H9 (cell line): ENCODE results near the gene GRK1. TPM values are rescaled to one million over a fixed set of nuclear protein-coding genes. Genes with fewer than 3 reads are reported as not detected.

ENCODE experiments used
- DNase-seq: peaks from one replicate; pipeline ENCODE4 v3.0.0-alpha.2; 2017
- H2AFZ ChIP-seq: one replicate; pipeline ENCODE4 v1.6.1; 2013; ENCODE audit warnings: mild to moderate bottlenecking, low read length, control low read depth, moderate library complexity
- H2AK5ac ChIP-seq: 2 replicates; pipeline ENCODE4 v1.6.1; 2013; ENCODE audit warnings: low read length, control low read depth, mixed read lengths; ENCODE audit not compliant: insufficient read length
- H2BK120ac ChIP-seq: one replicate; pipeline ENCODE4 v1.6.1; 2013; ENCODE audit warnings: low read depth, mild to moderate bottlenecking, low read length, control low read depth, inconsistent platforms; ENCODE audit not compliant: poor library complexity, severe bottlenecking
- H2BK12ac ChIP-seq: 2 replicates; pipeline ENCODE4 v1.6.1; 2013; ENCODE audit warnings: low read length, control low read depth, mixed read lengths, low read depth; ENCODE audit not compliant: insufficient read length
- H2BK15ac ChIP-seq: 2 replicates; pipeline ENCODE4 v1.6.1; 2013; ENCODE audit warnings: low read depth, low read length, control low read depth
- H2BK20ac ChIP-seq: one replicate; pipeline ENCODE4 v1.6.1; 2013; ENCODE audit warnings: low read depth, mild to moderate bottlenecking, low read length, control low read depth, inconsistent platforms; ENCODE audit not compliant: poor library complexity, severe bottlenecking
- H2BK5ac ChIP-seq: 2 replicates; pipeline ENCODE4 v1.6.1; 2013; ENCODE audit warnings: low read length, control low read depth, mixed read lengths; ENCODE audit not compliant: insufficient read length
- H3K14ac ChIP-seq: 2 replicates; pipeline ENCODE4 v1.6.1; 2013; ENCODE audit warnings: low read length, control low read depth; ENCODE audit not compliant: insufficient read depth
- H3K18ac ChIP-seq: 2 replicates; pipeline ENCODE4 v1.6.1; 2013; ENCODE audit warnings: low read depth, mild to moderate bottlenecking, mixed read lengths, low read length, control low read depth; ENCODE audit not compliant: insufficient read length
- H3K23ac ChIP-seq: 2 replicates; pipeline ENCODE4 v1.6.1; 2013; ENCODE audit warnings: low read length, control low read depth, mixed read lengths, low read depth; ENCODE audit not compliant: insufficient read length
- H3K23me2 ChIP-seq: 2 replicates; pipeline ENCODE4 v1.6.1; 2013; ENCODE audit warnings: low read depth, mild to moderate bottlenecking, mixed read lengths, low read length, control low read depth; ENCODE audit not compliant: insufficient read length, poor library complexity, severe bottlenecking
- H3K27ac ChIP-seq: 2 replicates; pipeline ENCODE4 v1.5.1; 2013; ENCODE audit warnings: low read length, control low read depth, mixed read lengths, low read depth; ENCODE audit not compliant: insufficient read length
- H3K27me3 ChIP-seq: 2 replicates; pipeline ENCODE4 v1.6.1; 2013; ENCODE audit warnings: low read length, control low read depth, inconsistent platforms; ENCODE audit not compliant: insufficient read depth
- H3K4ac ChIP-seq: 2 replicates; pipeline ENCODE4 v1.6.1; 2013; ENCODE audit warnings: low read depth, mild to moderate bottlenecking, control low read depth, inconsistent platforms, low read length, moderate library complexity
- H3K4me1 ChIP-seq: 2 replicates; pipeline ENCODE4 v1.6.1; 2013; ENCODE audit warnings: low read length, control low read depth, inconsistent platforms; ENCODE audit not compliant: insufficient read depth
- H3K4me2 ChIP-seq: 2 replicates; pipeline ENCODE4 v1.6.1; 2013; ENCODE audit warnings: low read length, control low read depth, mixed read lengths; ENCODE audit not compliant: insufficient read length, insufficient read depth
- H3K56ac ChIP-seq: 2 replicates; pipeline ENCODE4 v1.6.1; 2013; ENCODE audit warnings: low read depth, mild to moderate bottlenecking, mixed read lengths, low read length, control low read depth; ENCODE audit not compliant: insufficient read length
- H3K79me1 ChIP-seq: 2 replicates; pipeline ENCODE4 v1.6.1; 2013; ENCODE audit warnings: low read depth, mild to moderate bottlenecking, moderate library complexity, low read length, control low read depth, inconsistent platforms; ENCODE audit not compliant: insufficient read depth, poor library complexity, severe bottlenecking
- H3K79me2 ChIP-seq: 2 replicates; pipeline ENCODE4 v1.6.1; 2013; ENCODE audit warnings: low read length, control low read depth, inconsistent platforms; ENCODE audit not compliant: insufficient read depth
- H3K9ac ChIP-seq: 2 replicates; pipeline ENCODE4 v1.6.1; 2013; ENCODE audit warnings: low read length, control low read depth, mixed read lengths; ENCODE audit not compliant: insufficient read length; ENCODE audit errors: extremely low read depth
- H3K9me3 ChIP-seq: one replicate; pipeline ENCODE4 v1.6.1; 2013; ENCODE audit warnings: low read depth, low read length, inconsistent platforms; ENCODE audit not compliant: control insufficient read depth
- H3T11ph ChIP-seq: one replicate; pipeline ENCODE4 v1.6.1; 2013; ENCODE audit warnings: mild to moderate bottlenecking, low read length, control low read depth, inconsistent platforms
- H4K20me1 ChIP-seq: one replicate; pipeline ENCODE4 v1.6.1; 2013; ENCODE audit not compliant: control insufficient read depth, insufficient read length, insufficient read depth
- H4K5ac ChIP-seq: 2 replicates; pipeline ENCODE4 v1.6.1; 2013; ENCODE audit warnings: low read depth, mild to moderate bottlenecking, mixed read lengths, low read length, control low read depth; ENCODE audit not compliant: insufficient read length
- H4K8ac ChIP-seq: replicated peaks from 2 replicates; pipeline ENCODE4 v1.6.1; 2013; ENCODE audit warnings: low read length, control low read depth, mixed read lengths, low read depth; ENCODE audit not compliant: insufficient read length
- H4K91ac ChIP-seq: 2 replicates; pipeline ENCODE4 v1.6.1; 2013; ENCODE audit warnings: low read depth, mild to moderate bottlenecking, moderate library complexity, mixed read lengths, low read length, control low read depth; ENCODE audit not compliant: insufficient read length
- H3K27ac Mint-ChIP-seq, 3 experiments: 2 replicates in 2 of 3; 3 replicates in 1 of 3; pipeline ENCODE4 v1.8.0; 2020 to 2021; ENCODE audit warnings: mixed read lengths in 3 of 3, mild to moderate bottlenecking in 1 of 3, moderate library complexity in 1 of 3
- H3K27me3 Mint-ChIP-seq: 2 replicates; pipeline ENCODE4 v1.8.0; 2021; ENCODE audit warnings: low read depth, mild to moderate bottlenecking, moderate library complexity, mixed read lengths
- H3K36me3 Mint-ChIP-seq, 3 experiments: 2 replicates in 2 of 3; 3 replicates in 1 of 3; pipeline ENCODE4 v1.8.0; 2020 to 2021; ENCODE audit warnings: low read depth in 3 of 3, mixed read lengths in 3 of 3; ENCODE audit not compliant: insufficient read depth in 1 of 3
- H3K4me1 Mint-ChIP-seq, 2 experiments: 2 replicates each; pipeline ENCODE4 v1.8.0; 2020; ENCODE audit warnings: mixed read lengths in 2 of 2
- H3K4me3 Mint-ChIP-seq, 2 experiments: 2 replicates in 1 of 2; 3 replicates in 1 of 2; pipeline ENCODE4 v1.8.0; 2020 to 2021; ENCODE audit warnings: mild to moderate bottlenecking in 2 of 2, mixed read lengths in 2 of 2, moderate library complexity in 1 of 2
- H3K9me3 Mint-ChIP-seq, 2 experiments: 2 replicates in 1 of 2; 3 replicates in 1 of 2; pipeline ENCODE4 v1.8.0; 2020; ENCODE audit warnings: mild to moderate bottlenecking in 2 of 2, mixed read lengths in 2 of 2, moderate library complexity in 1 of 2
- WGBS: extraction: QIAGEN DNeasy Blood & Tissue Kit; methylation state at CpG from one replicate; pipeline ENCODE4 v1.1.7; 2013; ENCODE audit warnings: missing lambda C conversion rate, low lambda C conversion rate, mixed read lengths; ENCODE audit not compliant: insufficient read length; ENCODE audit errors: extremely low coverage; 5-methylcytosine and 5-hydroxymethylcytosine counted together
- total RNA-seq: library from RNA; stranded (reverse); gene quantifications from 2 replicates; pipeline ENCODE4 v1.2.1, GENCODE V29; 2021
- TF ChIP-seq, protein P1 (sequence below): fragments of 200-600 bp; sonication (generic); conservative IDR thresholded peaks from 3 replicates; pipeline ENCODE4 v1.8.0; 2021; ENCODE audit warnings: antibody characterized with exemption, mild to moderate bottlenecking

The GRK1 gene
- total RNA-seq, 1 experiment from 2014 or later: 0.31 TPM

DNA sequence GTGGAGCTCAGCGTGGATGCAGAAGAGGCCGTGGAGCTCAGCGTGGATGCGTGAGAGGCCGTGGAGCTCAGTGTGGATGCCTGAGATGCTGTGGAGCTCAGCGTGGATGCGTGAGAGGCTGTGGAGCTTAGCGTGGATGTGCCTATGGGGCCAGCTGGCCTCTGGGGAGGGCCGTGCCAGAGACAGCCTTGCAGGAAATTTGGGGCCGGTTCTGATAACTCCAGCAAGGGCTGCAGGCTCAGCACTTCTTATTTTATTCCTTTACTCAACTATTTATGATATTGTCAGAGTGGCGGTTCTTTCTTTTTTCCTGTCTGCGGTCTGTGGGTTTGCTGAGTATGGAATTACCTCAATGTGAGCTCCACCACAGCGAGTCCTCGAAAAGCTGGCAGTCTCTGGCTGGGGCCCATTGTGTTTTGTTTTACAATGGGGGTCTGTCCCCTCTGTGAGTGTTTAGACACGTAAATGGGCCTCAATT is 74.2 kb downstream of the GRK1 start:
- H3K9ac ChIP-seq: no peak overlapping the region
- H3K79me2 ChIP-seq: no peaks in the 10 kb centered on the region
- no peak overlapping the region for H2AK5ac ChIP-seq
- no peak overlapping the region for H2BK20ac ChIP-seq
- H3T11ph ChIP-seq: no peak overlapping the region
- Mint-ChIP-seq H3K27ac (no peak overlapping the region; a peak in 1 of 7 replicates), H3K4me3 (no peak overlapping the region), H3K9me3 (no peaks in the 10 kb centered on the region; a peak in 2 of 5 replicates), H3K4me1 (peaks cover 16 to 35% of the 10 kb centered on the region in 2 experiments), H3K27me3 (peaks cover 4% of the 10 kb centered on the region), H3K36me3 (no peaks in the 10 kb centered on the region)
- no peak overlapping the region for H2BK120ac ChIP-seq
- H4K91ac ChIP-seq: no peak overlapping the region
- no peaks in the 10 kb centered on the region for H4K20me1 ChIP-seq
- H3K27ac ChIP-seq: no peak overlapping the region
- no peak overlapping the region for H3K4me2 ChIP-seq
- H4K5ac ChIP-seq: no peak overlapping the region
- no peak overlapping the region for H3K4ac ChIP-seq
- H4K8ac ChIP-seq: no peak overlapping the region
- H2BK15ac ChIP-seq: no peak overlapping the region
- H2BK5ac ChIP-seq: no peak overlapping the region
- no peak overlapping the region; the same call in 1 of the 2 replicates for H3K14ac ChIP-seq
- no peak overlapping the region for H3K23ac ChIP-seq
- H3K27me3 ChIP-seq: no peaks in the 10 kb centered on the region
- no peak overlapping the region for H2AFZ ChIP-seq
- TF ChIP-seq, protein P1, sequence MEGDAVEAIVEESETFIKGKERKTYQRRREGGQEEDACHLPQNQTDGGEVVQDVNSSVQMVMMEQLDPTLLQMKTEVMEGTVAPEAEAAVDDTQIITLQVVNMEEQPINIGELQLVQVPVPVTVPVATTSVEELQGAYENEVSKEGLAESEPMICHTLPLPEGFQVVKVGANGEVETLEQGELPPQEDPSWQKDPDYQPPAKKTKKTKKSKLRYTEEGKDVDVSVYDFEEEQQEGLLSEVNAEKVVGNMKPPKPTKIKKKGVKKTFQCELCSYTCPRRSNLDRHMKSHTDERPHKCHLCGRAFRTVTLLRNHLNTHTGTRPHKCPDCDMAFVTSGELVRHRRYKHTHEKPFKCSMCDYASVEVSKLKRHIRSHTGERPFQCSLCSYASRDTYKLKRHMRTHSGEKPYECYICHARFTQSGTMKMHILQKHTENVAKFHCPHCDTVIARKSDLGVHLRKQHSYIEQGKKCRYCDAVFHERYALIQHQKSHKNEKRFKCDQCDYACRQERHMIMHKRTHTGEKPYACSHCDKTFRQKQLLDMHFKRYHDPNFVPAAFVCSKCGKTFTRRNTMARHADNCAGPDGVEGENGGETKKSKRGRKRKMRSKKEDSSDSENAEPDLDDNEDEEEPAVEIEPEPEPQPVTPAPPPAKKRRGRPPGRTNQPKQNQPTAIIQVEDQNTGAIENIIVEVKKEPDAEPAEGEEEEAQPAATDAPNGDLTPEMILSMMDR: no peak
- no peak overlapping the region for H3K56ac ChIP-seq
- no peaks in the 10 kb centered on the region for H3K23me2 ChIP-seq
- no peak overlapping the region for H2BK12ac ChIP-seq
- H3K9me3 ChIP-seq: no peaks in the 10 kb centered on the region
- no CpG with 5 or more reads among the region's 15 CpGs for WGBS
- no peak for DNase-seq
- no peaks in the 10 kb centered on the region for H3K79me1 ChIP-seq
- no peaks in the 10 kb centered on the region for H3K4me1 ChIP-seq
- no peak overlapping the region for H3K18ac ChIP-seq
